Parathyroid adenoma (tissue), 2 donors: ENCODE data around the gene SPINT2.

Experiments
- H2AFZ ChIP-seq: fragments of 300-600 bp; sonication (generic); one replicate; pipeline ENCODE4 v1.7.0; 2017; ENCODE audit warnings: antibody characterized with exemption, mild to moderate bottlenecking
- H3K27ac ChIP-seq: fragments of 300-600 bp; sonication (generic); one replicate; pipeline ENCODE4 v1.7.0; 2017
- H3K27me3 ChIP-seq: fragments of 300-600 bp; sonication (generic); one replicate; pipeline ENCODE4 v1.7.0; 2017; ENCODE audit warnings: low read length; ENCODE audit not compliant: control insufficient read depth, insufficient read depth
- H3K36me3 ChIP-seq: fragments of 300-600 bp; sonication (generic); one replicate; pipeline ENCODE4 v1.7.0; 2017; ENCODE audit warnings: low read length; ENCODE audit not compliant: control insufficient read depth, insufficient read depth
- H3K4me1 ChIP-seq: fragments of 300-600 bp; sonication (generic); one replicate; pipeline ENCODE4 v1.7.0; 2017; ENCODE audit warnings: control low read depth
- H3K4me2 ChIP-seq: fragments of 300-600 bp; sonication (generic); one replicate; pipeline ENCODE4 v1.7.0; 2017; ENCODE audit warnings: low read length
- H3K4me3 ChIP-seq: fragments of 300-600 bp; sonication (generic); one replicate; pipeline ENCODE4 v1.7.0; 2017; ENCODE audit warnings: low read depth, low read length
- H3K79me2 ChIP-seq: fragments of 300-600 bp; sonication (generic); one replicate; pipeline ENCODE4 v1.7.0; 2017; ENCODE audit warnings: control low read depth
- H3K9ac ChIP-seq: fragments of 300-600 bp; sonication (generic); one replicate; pipeline ENCODE4 v1.7.0; 2017; ENCODE audit warnings: mild to moderate bottlenecking
- H3K9me3 ChIP-seq: fragments of 300-600 bp; sonication (generic); one replicate; pipeline ENCODE4 v1.7.0; 2017; ENCODE audit warnings: low read length; ENCODE audit not compliant: control insufficient read depth
- CTCF ChIP-seq: fragments of 300-600 bp; sonication (generic); IDR thresholded peaks from one replicate; pipeline ENCODE4 v1.7.0; 2017; ENCODE audit warnings: antibody characterized with exemption, mild to moderate bottlenecking
- donor health status: primary hyperparathyroidism.

SPINT2 gene

DNA sequence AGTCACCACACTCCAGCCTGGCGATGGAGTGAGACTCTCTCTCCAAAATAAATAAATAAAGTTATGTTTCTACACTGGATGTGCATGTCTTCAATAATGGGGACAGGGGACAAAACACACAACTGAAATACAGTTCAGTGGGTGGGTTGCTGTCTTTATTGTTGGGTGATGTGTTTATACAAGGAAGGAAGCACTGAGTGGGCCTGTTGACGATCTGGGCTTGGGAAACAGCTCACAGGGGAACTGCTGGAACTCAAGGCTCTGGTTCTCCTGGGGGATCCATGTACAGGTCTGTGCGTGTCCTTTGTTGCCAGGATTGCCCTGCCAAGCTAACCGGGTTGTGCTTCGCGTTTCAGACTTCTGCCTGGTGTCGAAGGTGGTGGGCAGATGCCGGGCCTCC lies 18.9 kb downstream of the SPINT2 start:
- Histone ChIP-seq H3K27ac (no peak overlapping the region), H3K4me1 (peaks cover 20% of the 10 kb centered on the region), H3K4me2 (no peak overlapping the region), H3K9ac (no peak overlapping the region), H3K9me3 (no peaks in the 10 kb centered on the region), H3K36me3 (no peaks in the 10 kb centered on the region), H3K27me3 (no peaks in the 10 kb centered on the region), H2AFZ (no peak overlapping the region), H3K4me3 (no peak overlapping the region), H3K79me2 (peaks cover 65% of the 10 kb centered on the region)
- TF ChIP-seq CTCF = no peak

DNA sequence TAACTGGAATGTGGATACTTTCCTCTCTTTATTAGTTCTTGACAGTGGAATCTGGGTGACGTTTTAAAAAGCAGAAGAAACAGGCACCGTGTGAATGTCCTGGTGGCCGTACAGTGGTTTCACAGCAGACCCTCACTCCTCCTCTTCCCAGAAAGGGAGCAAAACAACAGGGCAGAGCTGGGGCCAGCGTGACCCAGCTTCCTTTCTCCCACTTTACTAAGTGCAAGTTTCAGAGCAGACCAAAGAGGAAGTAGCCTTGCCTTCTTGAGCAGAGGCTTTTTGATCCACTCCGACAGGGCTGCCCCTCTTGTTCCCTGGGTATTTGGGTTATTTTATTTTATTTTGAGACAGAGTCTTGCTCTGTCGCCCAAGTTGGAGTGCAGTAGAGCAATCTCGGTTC lies 20.0 kb downstream of the SPINT2 start:
- no peak for TF ChIP-seq CTCF
- H3K79me2 ChIP-seq = peaks cover 72% of the 10 kb centered on the region
- peaks cover 13% of the 10 kb centered on the region for H3K4me1 ChIP-seq
- H3K9me3 ChIP-seq = no peaks in the 10 kb centered on the region
- H3K27ac ChIP-seq = no peak overlapping the region
- no peak overlapping the region for H2AFZ ChIP-seq
- H3K36me3 ChIP-seq = no peaks in the 10 kb centered on the region
- no peak overlapping the region for H3K9ac ChIP-seq
- H3K4me3 ChIP-seq = no peak overlapping the region
- no peaks in the 10 kb centered on the region for H3K27me3 ChIP-seq
- no peak overlapping the region for H3K4me2 ChIP-seq

DNA sequence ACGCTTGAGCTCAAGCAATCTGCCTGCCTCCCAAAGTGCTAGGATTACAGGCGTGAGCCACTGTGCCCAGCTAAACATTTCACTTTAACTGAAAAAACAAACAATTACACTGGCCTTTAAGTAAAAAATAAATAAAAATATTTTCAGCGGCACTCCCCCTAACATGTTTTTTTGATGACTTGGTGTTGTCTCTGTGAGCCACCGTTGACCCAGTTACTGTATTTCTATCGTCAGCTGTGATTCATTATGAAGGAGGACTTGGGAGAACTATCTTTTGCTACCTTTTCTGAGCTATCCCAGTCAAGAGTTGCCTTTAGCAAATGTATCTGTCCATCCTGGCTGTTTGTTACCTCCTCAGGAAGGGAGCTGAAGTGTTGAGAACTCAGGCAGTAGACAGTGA lies 21.2 kb downstream of the SPINT2 start:
- H3K27me3 ChIP-seq = no peaks in the 10 kb centered on the region
- H3K9ac ChIP-seq = no peak overlapping the region
- H3K36me3 ChIP-seq = no peaks in the 10 kb centered on the region
- no peaks in the 10 kb centered on the region for H3K9me3 ChIP-seq
- peaks cover 13% of the 10 kb centered on the region for H3K4me1 ChIP-seq
- H3K4me3 ChIP-seq = no peak overlapping the region
- H3K27ac ChIP-seq = no peak overlapping the region
- no peak for TF ChIP-seq CTCF
- H3K4me2 ChIP-seq = no peak overlapping the region
- H2AFZ ChIP-seq = no peak overlapping the region
- H3K79me2 ChIP-seq = peaks cover 77% of the 10 kb centered on the region

DNA sequence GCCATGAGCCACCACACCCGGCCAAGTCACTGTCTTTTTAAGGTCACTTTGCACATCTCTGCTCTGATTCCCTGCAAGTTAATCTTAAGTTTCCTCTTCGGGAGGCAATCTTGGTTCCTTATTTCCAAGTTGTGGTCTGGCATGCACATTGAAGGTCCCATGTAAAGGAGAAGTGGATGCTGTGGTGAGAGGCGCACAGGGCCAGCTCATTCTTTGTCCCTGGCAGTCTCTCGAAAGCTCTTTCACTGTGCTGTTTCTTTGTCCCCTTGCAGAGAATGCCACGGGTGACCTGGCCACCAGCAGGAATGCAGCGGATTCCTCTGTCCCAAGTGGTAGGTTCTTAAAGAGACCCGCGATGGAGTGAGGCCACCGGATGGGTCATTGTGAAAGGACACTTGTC lies 23.2 kb downstream of the SPINT2 start:
- Histone ChIP-seq H3K79me2 (peaks cover 61% of the 10 kb centered on the region), H3K9ac (no peak overlapping the region), H3K4me1 (peaks cover 3% of the 10 kb centered on the region), H3K27ac (no peak overlapping the region), H3K9me3 (no peaks in the 10 kb centered on the region), H3K4me2 (no peak overlapping the region), H3K27me3 (no peaks in the 10 kb centered on the region), H3K4me3 (no peak overlapping the region), H2AFZ (no peak overlapping the region), H3K36me3 (no peaks in the 10 kb centered on the region)
- no peak for TF ChIP-seq CTCF

DNA sequence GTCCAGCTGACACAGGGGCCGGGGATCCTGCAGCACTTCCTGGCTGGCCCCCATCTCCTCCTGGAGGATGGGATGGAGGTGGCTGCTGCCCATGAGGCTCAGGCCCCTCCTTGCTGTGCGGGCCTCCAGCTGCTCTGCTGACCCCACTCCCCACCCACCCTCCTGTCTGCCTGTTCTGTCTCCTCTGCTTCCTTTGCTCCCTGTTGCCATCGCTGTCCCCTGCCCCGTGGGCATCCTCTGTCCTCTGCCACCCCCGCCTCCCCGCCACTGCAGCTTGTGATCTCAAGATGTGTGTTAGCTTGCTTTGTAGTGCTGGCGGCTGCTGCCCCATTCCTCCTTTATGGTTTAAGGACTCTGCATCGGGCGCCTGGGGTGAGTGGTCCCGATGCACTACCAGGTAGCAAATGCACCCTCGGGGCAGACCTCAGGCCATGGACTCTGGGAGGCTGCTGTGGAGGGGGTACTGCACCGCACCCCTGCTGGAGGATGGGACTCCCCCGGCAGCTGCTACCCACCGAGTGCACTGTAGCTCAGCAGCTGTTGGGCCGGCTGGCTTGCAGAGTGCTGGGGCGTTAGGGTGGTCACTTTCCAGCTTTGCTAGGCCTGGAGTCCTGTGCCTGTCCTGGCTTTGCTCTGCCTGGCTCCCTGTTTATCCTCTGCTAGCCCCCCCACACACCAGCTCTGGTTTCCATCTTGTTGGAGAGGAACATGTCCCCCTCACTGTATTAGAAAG lies 23.9 kb downstream of the SPINT2 start:
- no peak overlapping the region for H3K27ac ChIP-seq
- no peak overlapping the region for H3K4me3 ChIP-seq
- H2AFZ ChIP-seq = no peak overlapping the region
- peaks cover 56% of the 10 kb centered on the region for H3K79me2 ChIP-seq
- H3K36me3 ChIP-seq = no peaks in the 10 kb centered on the region
- no peaks in the 10 kb centered on the region for H3K9me3 ChIP-seq
- no peaks in the 10 kb centered on the region for H3K27me3 ChIP-seq
- H3K4me1 ChIP-seq = no peaks in the 10 kb centered on the region
- H3K9ac ChIP-seq = no peak overlapping the region
- TF ChIP-seq CTCF = no peak
- H3K4me2 ChIP-seq = no peak overlapping the region
